HUES48 (cell line): ENCODE measurements around the gene MAMDC2.

Experiments
- H3K27ac ChIP-seq: one replicate; pipeline ENCODE4 v1.7.0; 2013; ENCODE audit warnings: low read depth, low read length, inconsistent platforms
- H3K27me3 ChIP-seq: 2 replicates; pipeline ENCODE4 v1.6.1; 2013; ENCODE audit warnings: mild to moderate bottlenecking, low read length; ENCODE audit not compliant: control insufficient read depth, insufficient read depth
- H3K36me3 ChIP-seq: 2 replicates; pipeline ENCODE4 v1.6.1; 2013; ENCODE audit warnings: low read length; ENCODE audit not compliant: control insufficient read depth, insufficient read depth
- H3K4me1 ChIP-seq: 2 replicates; pipeline ENCODE4 v1.6.1; 2013; ENCODE audit warnings: mild to moderate bottlenecking, low read length; ENCODE audit not compliant: control insufficient read depth, insufficient read depth
- H3K4me3 ChIP-seq: 2 replicates; pipeline ENCODE4 v1.5.1; 2013; ENCODE audit warnings: mild to moderate bottlenecking, low read depth, low read length
- H3K9ac ChIP-seq: 2 replicates; pipeline ENCODE4 v1.6.1; 2013; ENCODE audit warnings: mild to moderate bottlenecking, low read depth, low read length, moderate library complexity
- H3K9me3 ChIP-seq: 2 replicates; pipeline ENCODE4 v1.6.1; 2013; ENCODE audit warnings: low read length; ENCODE audit not compliant: control insufficient read depth, insufficient read depth

MAMDC2 gene

GRCh38 chr9:70260606-70261005 is 217.0 kb downstream of the MAMDC2 start:
- no peak overlapping the region for H3K27ac ChIP-seq
- H3K9me3 ChIP-seq = no peaks in the 10 kb centered on the region
- H3K9ac ChIP-seq = no peak overlapping the region
- peaks cover 41% of the 10 kb centered on the region for H3K36me3 ChIP-seq
- peak overlapping the region; percentile 98 for H3K4me3 ChIP-seq
- H3K4me1 ChIP-seq = peaks cover 46% of the 10 kb centered on the region
- no peaks in the 10 kb centered on the region for H3K27me3 ChIP-seq

- Histone ChIP-seq H3K4me3 (no peak overlapping the region), H3K27ac (no peak overlapping the region), H3K27me3 (no peaks in the 10 kb centered on the region), H3K4me1 (peaks cover 46% of the 10 kb centered on the region), H3K36me3 (peaks cover 48% of the 10 kb centered on the region), H3K9ac (no peak overlapping the region), H3K9me3 (no peaks in the 10 kb centered on the region)
These were observed 217.7 kb downstream of the MAMDC2 start for GRCh38 chr9:70261131-70261870.

- Histone ChIP-seq H3K4me3 (no peak overlapping the region), H3K4me1 (peaks cover 46% of the 10 kb centered on the region), H3K27me3 (no peaks in the 10 kb centered on the region), H3K27ac (no peak overlapping the region), H3K9me3 (no peaks in the 10 kb centered on the region), H3K36me3 (peaks cover 59% of the 10 kb centered on the region), H3K9ac (no peak overlapping the region)
These were observed 218.7 kb downstream of the MAMDC2 start for GRCh38 chr9:70262366-70262765.

GRCh38 chr9:70262948-70263347 is 219.3 kb downstream of the MAMDC2 start:
- no peaks in the 10 kb centered on the region for H3K9me3 ChIP-seq
- peaks cover 65% of the 10 kb centered on the region for H3K36me3 ChIP-seq
- H3K4me3 ChIP-seq = no peak overlapping the region; the same call in 1 of the 2 replicates
- H3K4me1 ChIP-seq = peaks cover 41% of the 10 kb centered on the region
- H3K27me3 ChIP-seq = no peaks in the 10 kb centered on the region
- H3K27ac ChIP-seq = peak overlapping the region; percentile 47
- H3K9ac ChIP-seq = no peak overlapping the region

GRCh38 chr9:70263421-70263820 is 219.8 kb downstream of the MAMDC2 start:
- peaks cover 36% of the 10 kb centered on the region for H3K4me1 ChIP-seq
- H3K9ac ChIP-seq = no peak overlapping the region
- H3K9me3 ChIP-seq = no peaks in the 10 kb centered on the region
- H3K27ac ChIP-seq = peak overlapping the region; percentile 47
- no peak overlapping the region; the same call in 1 of the 2 replicates for H3K4me3 ChIP-seq
- H3K36me3 ChIP-seq = peaks cover 66% of the 10 kb centered on the region
- no peaks in the 10 kb centered on the region for H3K27me3 ChIP-seq
